ENCODE measurements around the gene AHSG. TPM values are rescaled to one million over a fixed set of nuclear protein-coding genes. Genes with fewer than 3 reads are reported as not detected.

The AHSG gene
- total and polyA plus RNA-seq, 12 donors, result 0.22 to 1.4 (median 0.77) TPM; not detected in 8

DNA sequence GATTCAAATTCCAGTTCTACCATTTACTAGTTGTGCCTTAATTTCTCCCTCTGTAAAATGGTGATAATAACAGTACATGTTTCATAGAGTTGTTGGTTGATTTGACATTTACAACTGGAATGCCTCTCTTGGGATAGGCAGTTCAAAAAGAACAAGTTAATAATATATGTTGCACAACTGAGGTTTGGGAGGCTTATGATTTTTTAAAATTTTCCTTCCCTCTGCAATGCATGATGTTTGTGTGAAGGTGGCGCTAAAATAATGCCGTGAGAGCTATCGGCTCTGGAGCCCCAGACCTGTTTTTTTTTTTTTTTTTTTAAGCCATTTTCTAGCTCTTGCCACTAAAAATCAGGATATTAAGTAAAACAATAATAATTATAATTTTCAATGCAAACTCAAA, 23.7 kb upstream of the AHSG start:
- no peak overlapping the region for H3K27ac ChIP-seq

DNA sequence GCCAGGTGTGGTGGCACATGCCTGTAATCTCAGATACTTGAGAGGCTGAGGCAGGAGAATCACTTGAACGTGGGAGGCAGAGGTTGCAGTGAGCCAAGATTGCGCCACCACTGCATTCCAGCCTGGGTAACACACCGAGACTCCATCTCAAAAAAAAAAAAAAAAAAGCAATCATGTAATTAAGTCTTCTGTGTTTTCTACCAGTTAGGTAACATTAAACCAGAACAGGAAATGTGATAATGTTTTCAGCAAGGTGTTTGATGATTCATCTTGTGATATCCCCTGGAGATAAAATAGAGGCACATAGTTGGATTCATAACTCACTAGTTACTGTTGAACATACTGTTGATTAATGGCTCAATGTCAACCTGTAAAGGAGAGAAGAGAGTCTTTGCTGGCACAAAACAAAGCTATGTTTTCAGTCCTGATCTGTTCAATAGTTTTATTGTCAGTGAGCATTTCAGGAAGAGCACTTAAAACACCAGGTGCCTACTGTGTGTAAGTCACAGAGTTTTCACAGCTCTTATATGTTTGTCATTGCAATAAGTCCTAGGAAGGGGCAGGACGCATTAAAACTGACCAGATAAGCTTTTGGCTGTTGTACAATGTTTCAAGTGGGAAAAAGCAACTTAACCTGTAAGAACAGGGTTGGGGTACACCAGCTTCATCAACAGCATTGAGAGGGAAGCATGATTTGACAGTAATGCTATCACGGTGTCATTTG, 22.8 kb upstream of the AHSG start:
- TF ChIP-seq, protein P1, sequence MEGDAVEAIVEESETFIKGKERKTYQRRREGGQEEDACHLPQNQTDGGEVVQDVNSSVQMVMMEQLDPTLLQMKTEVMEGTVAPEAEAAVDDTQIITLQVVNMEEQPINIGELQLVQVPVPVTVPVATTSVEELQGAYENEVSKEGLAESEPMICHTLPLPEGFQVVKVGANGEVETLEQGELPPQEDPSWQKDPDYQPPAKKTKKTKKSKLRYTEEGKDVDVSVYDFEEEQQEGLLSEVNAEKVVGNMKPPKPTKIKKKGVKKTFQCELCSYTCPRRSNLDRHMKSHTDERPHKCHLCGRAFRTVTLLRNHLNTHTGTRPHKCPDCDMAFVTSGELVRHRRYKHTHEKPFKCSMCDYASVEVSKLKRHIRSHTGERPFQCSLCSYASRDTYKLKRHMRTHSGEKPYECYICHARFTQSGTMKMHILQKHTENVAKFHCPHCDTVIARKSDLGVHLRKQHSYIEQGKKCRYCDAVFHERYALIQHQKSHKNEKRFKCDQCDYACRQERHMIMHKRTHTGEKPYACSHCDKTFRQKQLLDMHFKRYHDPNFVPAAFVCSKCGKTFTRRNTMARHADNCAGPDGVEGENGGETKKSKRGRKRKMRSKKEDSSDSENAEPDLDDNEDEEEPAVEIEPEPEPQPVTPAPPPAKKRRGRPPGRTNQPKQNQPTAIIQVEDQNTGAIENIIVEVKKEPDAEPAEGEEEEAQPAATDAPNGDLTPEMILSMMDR (IDR thresholded peaks at IDR 0.05), result no peak
- TF ChIP-seq POLR2A (IDR thresholded peaks at IDR 0.05), result no peak
- Histone ChIP-seq H3K27ac (no peak overlapping the region), H3K36me3 (replicated peaks in 1 of 2) (peaks cover 0 to 14% of the 10 kb centered on the region in 2 donors), H3K4me3 (no peak overlapping the region), H3K27me3 (no peaks in the 10 kb centered on the region), H3K4me1 (replicated peaks in 1 of 2) (no peaks in the 10 kb centered on the region), H3K9me3 (replicated peaks in 1 of 3) (no peaks in the 10 kb centered on the region)
- WGBS, 4 donors, result 64 to 72% (median 69%) methylated on average over 5 of the region's 5 CpGs
- DNase-seq, result no peak
- intact Hi-C loops (cut with DNase I), result no loop called here

More for the DNA sequence above, 23.7 kb upstream of the AHSG start:
- H3K9me3 ChIP-seq (replicated peaks in 1 of 3), result no peaks in the 10 kb centered on the region
- H3K4me3 ChIP-seq, result no peak overlapping the region
- H3K4me1 ChIP-seq (replicated peaks in 1 of 2), result no peaks in the 10 kb centered on the region
- 34 to 46% (median 40%) methylated on average over 3 of the region's 3 CpGs for WGBS, 4 donors
- no peak for TF ChIP-seq POLR2A (IDR thresholded peaks at IDR 0.05)
- TF ChIP-seq, protein P1 (IDR thresholded peaks at IDR 0.05), result no peak
- H3K36me3 ChIP-seq (replicated peaks in 1 of 2), result peaks cover 0 to 21% of the 10 kb centered on the region in 2 donors
- DNase-seq, result no peak
- H3K27me3 ChIP-seq, result no peaks in the 10 kb centered on the region
- intact Hi-C loops (cut with DNase I), result no loop called here

DNA sequence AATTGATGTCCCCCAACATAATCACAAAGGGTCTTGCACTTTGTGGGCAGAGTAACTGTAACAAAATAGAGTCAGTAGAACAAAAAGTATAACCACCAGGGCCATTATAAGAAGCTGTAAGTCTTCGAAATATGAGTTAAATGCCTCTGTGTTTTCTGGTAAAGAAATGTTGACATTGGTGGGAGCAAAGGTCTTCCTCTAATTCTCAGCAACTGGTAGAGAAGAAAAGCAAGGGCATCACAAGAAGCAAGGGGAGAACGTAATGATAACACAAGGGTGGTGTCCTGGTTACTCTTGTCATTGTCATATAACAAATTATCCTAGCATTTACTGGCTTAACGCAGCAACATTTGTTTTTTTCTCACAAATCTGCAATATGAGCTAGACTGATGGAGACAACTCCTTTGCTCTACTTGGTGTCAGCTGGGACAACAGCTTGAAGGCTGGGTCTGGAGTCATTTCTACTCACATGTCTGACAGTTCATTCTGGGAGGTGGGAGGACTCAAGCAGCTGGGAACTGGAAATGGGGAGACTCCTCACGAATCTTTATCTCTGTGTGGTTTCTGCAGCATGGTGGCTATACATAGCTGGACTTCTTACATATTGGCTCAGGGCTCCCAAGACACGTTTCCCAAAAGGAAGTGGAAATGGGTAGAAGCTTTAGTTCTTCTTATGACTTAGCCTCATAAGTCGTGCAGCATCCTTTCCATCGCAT, 22.1 kb upstream of the AHSG start:
- 62 to 70% (median 63%) methylated on average over 7 of the region's 7 CpGs for WGBS, 4 donors
- peaks cover 0 to 7% of the 10 kb centered on the region in 2 donors for H3K36me3 ChIP-seq (replicated peaks in 1 of 2)
- no peaks in the 10 kb centered on the region for H3K9me3 ChIP-seq (replicated peaks in 1 of 3)

DNA sequence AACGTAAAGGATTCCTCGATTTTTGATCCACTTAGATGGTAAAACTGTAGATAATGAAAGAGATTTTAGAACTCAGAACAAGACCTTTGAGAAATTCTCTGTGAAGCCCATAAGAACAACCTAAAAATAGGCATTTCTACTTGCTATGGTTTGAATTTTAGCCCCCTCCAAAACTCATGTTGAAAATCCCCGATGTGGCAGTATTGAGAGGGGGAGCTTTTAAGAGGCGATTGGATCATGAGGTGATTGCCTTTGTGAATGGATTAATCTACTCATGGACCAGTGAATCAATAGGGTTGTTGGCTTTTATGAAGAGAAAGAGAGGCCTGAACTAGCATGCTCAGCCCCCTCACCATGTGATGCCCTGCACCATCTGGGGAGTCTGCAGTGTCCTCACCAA, 20.2 kb upstream of the AHSG start:
- Histone ChIP-seq H3K27me3 (no peaks in the 10 kb centered on the region), H3K4me1 (replicated peaks in 1 of 2) (no peaks in the 10 kb centered on the region), H3K9me3 (replicated peaks in 1 of 3) (no peaks in the 10 kb centered on the region), H3K27ac (no peak overlapping the region), H3K36me3 (replicated peaks in 1 of 2) (no peaks in the 10 kb centered on the region), H3K4me3 (no peak overlapping the region)
- intact Hi-C loops (cut with DNase I), result no loop called here
- no peak for DNase-seq
- no peak for TF ChIP-seq POLR2A (IDR thresholded peaks at IDR 0.05)
- TF ChIP-seq, protein P1 (IDR thresholded peaks at IDR 0.05), result no peak
- 67 to 91% (median 86%) methylated on average over 4 of the region's 4 CpGs for WGBS, 4 donors

More for the DNA sequence above, 22.1 kb upstream of the AHSG start:
- TF ChIP-seq, protein P1 (IDR thresholded peaks at IDR 0.05), result no peak
- TF ChIP-seq POLR2A (IDR thresholded peaks at IDR 0.05), result no peak
- Histone ChIP-seq H3K4me1 (replicated peaks in 1 of 2) (no peaks in the 10 kb centered on the region), H3K27me3 (no peaks in the 10 kb centered on the region), H3K27ac (no peak overlapping the region), H3K4me3 (no peak overlapping the region)
- intact Hi-C loops (cut with DNase I), result no loop called here
- DNase-seq, result no peak

Data from adrenal gland (tissue), 12 donors.